HepG2 (cell line): Measurements from ENCODE around the gene SORL1-AS1.
A peak's percentile ranks its signal among the peaks of the same experiment; 100 is the strongest.

Experiments
- AHR ChIP-seq: IDR thresholded peaks from 2 replicates; pipeline ENCODE4 v1.6.1; 2018; ENCODE audit warnings: missing genetic modification reagents, missing compliant biosample characterization
- CCAR2 ChIP-seq: fragments of 200-400 bp; formaldehyde crosslinking; optimal IDR thresholded peaks from 2 replicates; pipeline ENCODE3; 2018; ENCODE audit warnings: low read depth, mild to moderate bottlenecking, low read length, moderate library complexity
- CEBPZ ChIP-seq: IDR thresholded peaks from 2 replicates; pipeline ENCODE4 v1.6.1; 2012; ENCODE audit warnings: low read length, improper control_type of control experiment
- CHCHD3 ChIP-seq: sonication (generic); formaldehyde crosslinking; IDR thresholded peaks from 2 replicates; pipeline ENCODE4 v1.8.0; 2022; ENCODE audit warnings: mild to moderate bottlenecking, missing genetic modification reagents, moderate library complexity
- GMEB2 ChIP-seq: IDR thresholded peaks from 2 replicates; pipeline ENCODE4 v1.6.1; 2016; ENCODE audit warnings: missing biosample characterization, missing genetic modification reagents, low read depth
- IRF2 ChIP-seq: IDR thresholded peaks from 2 replicates; pipeline ENCODE4 v1.6.1; 2018; ENCODE audit warnings: missing genetic modification reagents, missing compliant biosample characterization
- ISX ChIP-seq: sonication (generic); formaldehyde crosslinking; conservative IDR thresholded peaks from 2 replicates; pipeline ENCODE4 v1.5.0; 2020; ENCODE audit warnings: missing genetic modification reagents
- KLF11 ChIP-seq: IDR thresholded peaks from 2 replicates; pipeline ENCODE4 v1.6.1; 2016; ENCODE audit warnings: missing compliant biosample characterization
- MAFF ChIP-seq: IDR thresholded peaks from 2 replicates; pipeline ENCODE4 v1.6.1; 2011; ENCODE audit warnings: low read depth, low read length, improper control_type of control experiment
- MTA1 ChIP-seq: sonication (generic); formaldehyde crosslinking; IDR thresholded peaks from 2 replicates; pipeline ENCODE4 v1.4.0; 2020; ENCODE audit warnings: missing genetic modification reagents, mild to moderate bottlenecking, borderline replicate concordance
- MXI1 ChIP-seq: IDR thresholded peaks from 3 replicates; pipeline ENCODE4 v1.6.1; 2012; ENCODE audit warnings: low read depth, low read length, inconsistent platforms, borderline replicate concordance
- NFATC3 ChIP-seq: sonication (generic); formaldehyde crosslinking; IDR thresholded peaks from 2 replicates; pipeline ENCODE4 v1.5.1; 2020; ENCODE audit warnings: mild to moderate bottlenecking, missing genetic modification reagents
- NFE2 ChIP-seq: sonication (generic); formaldehyde crosslinking; IDR thresholded peaks from 2 replicates; pipeline ENCODE4 v1.4.0; 2020; ENCODE audit warnings: missing genetic modification reagents
- PAWR ChIP-seq: sonication (generic); formaldehyde crosslinking; IDR thresholded peaks from 2 replicates; pipeline ENCODE4 v1.4.0; 2020; ENCODE audit warnings: missing genetic modification reagents, mild to moderate bottlenecking, borderline replicate concordance
- PITX1 ChIP-seq: sonication (generic); formaldehyde crosslinking; IDR thresholded peaks from 2 replicates; pipeline ENCODE4 v1.5.1; 2020; ENCODE audit warnings: mild to moderate bottlenecking, missing genetic modification reagents
- SATB2 ChIP-seq: sonication (generic); formaldehyde crosslinking; IDR thresholded peaks from 2 replicates; pipeline ENCODE4 v1.5.0; 2020; ENCODE audit warnings: missing genetic modification reagents
- SRSF1 ChIP-seq: fragments of 200-400 bp; formaldehyde crosslinking; optimal IDR thresholded peaks from 2 replicates; pipeline ENCODE3; 2017; ENCODE audit warnings: mild to moderate bottlenecking, low read depth, low read length, moderate library complexity
- SYNCRIP ChIP-seq: fragments of 200-400 bp; formaldehyde crosslinking; IDR thresholded peaks from 2 replicates; pipeline ENCODE4 v1.6.1; 2018; ENCODE audit warnings: mild to moderate bottlenecking, low read depth, low read length; ENCODE audit not compliant: insufficient read depth
- TBL1XR1 ChIP-seq: fragments of 150-350 bp; IDR thresholded peaks from 2 replicates; pipeline ENCODE4 v1.6.1; 2014; ENCODE audit warnings: borderline replicate concordance, low read length; ENCODE audit not compliant: partially characterized antibody
- TCF7L2 ChIP-seq: IDR thresholded peaks from 2 replicates; pipeline ENCODE4 v1.6.1; 2011; ENCODE audit warnings: mild to moderate bottlenecking, low read depth, low read length, moderate library complexity
- TMF1 ChIP-seq: sonication (generic); formaldehyde crosslinking; IDR thresholded peaks from 2 replicates; pipeline ENCODE4 v1.8.1; 2022; ENCODE audit warnings: low read depth, missing genetic modification reagents
- ZFY ChIP-seq: sonication (generic); formaldehyde crosslinking; IDR thresholded peaks from 2 replicates; pipeline ENCODE4 v1.4.0; 2020; ENCODE audit warnings: missing genetic modification reagents
- ZNF256 ChIP-seq: sonication (generic); formaldehyde crosslinking; conservative IDR thresholded peaks from 2 replicates; pipeline ENCODE4 v1.4.0; 2020; ENCODE audit warnings: missing genetic modification reagents
- ZNF281 ChIP-seq: sonication (generic); formaldehyde crosslinking; IDR thresholded peaks from 2 replicates; pipeline ENCODE4 v1.4.0; 2020; ENCODE audit warnings: missing genetic modification reagents, borderline replicate concordance
- ZSCAN12 ChIP-seq: sonication (generic); formaldehyde crosslinking; IDR thresholded peaks from 2 replicates; pipeline ENCODE4 v1.9.0; 2021; ENCODE audit warnings: mild to moderate bottlenecking, missing genetic modification reagents
- ZSCAN29 ChIP-seq: sonication (generic); formaldehyde crosslinking; conservative IDR thresholded peaks from 2 replicates; pipeline ENCODE4 v1.4.0; 2020; ENCODE audit warnings: mild to moderate bottlenecking, missing genetic modification reagents

The SORL1-AS1 gene

GRCh38 chr11:121460941-121461514 is 8.3 kb upstream of the SORL1-AS1 start (continued):
- TF ChIP-seq SRSF1 (no peak), TBL1XR1 (peak; percentile 7), GMEB2 (CRISPR knock-in tag) (no peak), ISX (no peak), ZNF256 (CRISPR knock-in tag) (no peak), MXI1 (no peak; the same call in 2 of the 3 replicates), NFE2 (CRISPR knock-in tag) (no peak), PITX1 (CRISPR knock-in tag) (0 out of 2 replicates have a peak, but pooled peaks have one; percentile 12), KLF11 (CRISPR knock-in tag) (no peak), SYNCRIP (no peak), PAWR (CRISPR knock-in tag) (no peak), ZSCAN29 (0 out of 2 replicates have a peak, but pooled peaks have one; percentile 36), CHCHD3 (CRISPR knock-in tag) (no peak), TMF1 (no peak), CCAR2 (no peak), CEBPZ (no peak), ZSCAN12 (CRISPR knock-in tag) (no peak), ZNF281 (CRISPR knock-in tag) (peak; percentile 36; the same call in 1 of the 2 replicates), IRF2 (CRISPR knock-in tag) (peak; percentile 18; the same call in 1 of the 2 replicates), TCF7L2 (no peak), NFATC3 (CRISPR knock-in tag) (no peak), SATB2 (CRISPR knock-in tag) (no peak), MAFF (no peak), ZFY (no peak), AHR (CRISPR knock-in tag) (no peak), MTA1 (no peak)
